Fibroblast of pulmonary artery (primary cell): ENCODE data around the gene RECQL5.

ENCODE experiments used
- DNase-seq: peaks from one replicate; pipeline ENCODE4 v3.0.0-alpha.2; 2010; ENCODE audit warnings: low read depth
- H3K4me3 ChIP-seq: replicated peaks from 2 replicates; pipeline ENCODE4 v1.5.1; 2011; ENCODE audit warnings: low read depth, mild to moderate bottlenecking, control low read depth, low read length, moderate library complexity
- CTCF ChIP-seq: IDR thresholded peaks from 2 replicates; pipeline ENCODE4 v1.5.1; 2011; ENCODE audit warnings: mild to moderate bottlenecking, control low read depth, low read length, inconsistent platforms; ENCODE audit errors: missing control alignments

The RECQL5 gene

GRCh38 chr17:75703191-75703590, 36.2 kb upstream of the RECQL5 start:
- DNase-seq = no peak
- TF ChIP-seq CTCF = no peak
- H3K4me3 ChIP-seq = no peak overlapping the region

GRCh38 chr17:75701288-75701687, 34.3 kb upstream of the RECQL5 start:
- no peak overlapping the region for H3K4me3 ChIP-seq
- DNase-seq = no peak
- TF ChIP-seq CTCF = no peak

- TF ChIP-seq CTCF = no peak
- no peak overlapping the region for H3K4me3 ChIP-seq
- no peak for DNase-seq
These were observed 31.7 kb upstream of the RECQL5 start for GRCh38 chr17:75698659-75699058.

GRCh38 chr17:75697651-75698291, 30.8 kb upstream of the RECQL5 start:
- no peak overlapping the region for H3K4me3 ChIP-seq
- TF ChIP-seq CTCF = no peak
- DNase-seq = no peak

- no peak overlapping the region for H3K4me3 ChIP-seq
- no peak for TF ChIP-seq CTCF
- DNase-seq = no peak
These were observed 28.9 kb upstream of the RECQL5 start for GRCh38 chr17:75695830-75696271.

- no peak for TF ChIP-seq CTCF
- no peak for DNase-seq
- H3K4me3 ChIP-seq = no peak overlapping the region
These were observed 28.3 kb upstream of the RECQL5 start for GRCh38 chr17:75695141-75695829.

- H3K4me3 ChIP-seq = no peak overlapping the region
- TF ChIP-seq CTCF = no peak
- DNase-seq = no peak
These were observed 27.6 kb upstream of the RECQL5 start for GRCh38 chr17:75694536-75694935.
